HuH-7.5 (cell line): ENCODE measurements around the gene KRTAP10-4.
"Not testable (repeated sequence)": the region's sequence is repeated elsewhere in the genome, so short reads cannot be mapped to it uniquely, and the experiment has no call there.

Experiments used
- DNase-seq: peaks from one replicate; pipeline ENCODE4 v3.0.0; 2011; ENCODE audit warnings: low spot score

KRTAP10-4 gene

GRCh38 chr21:44579056-44579832 is 5.7 kb downstream of the KRTAP10-4 start:
- DNase-seq: no peak

- DNase-seq: no peak
Observed at GRCh38 chr21:44579833-44580144, 6.3 kb downstream of the KRTAP10-4 start.

- not testable (repeated sequence) for DNase-seq
Observed at GRCh38 chr21:44580231-44580821, 6.8 kb downstream of the KRTAP10-4 start, which contains the start of gene KRTAP10-5. Gene KRTAP10-5, minus strand, starts transcription at chr21:44580604. Its CDS starts 26 bp downstream, at chr21:44580578.

GRCh38 chr21:44581158-44581557 is 7.6 kb downstream of the KRTAP10-4 start:
- DNase-seq: no peak

- DNase-seq: no peak
Observed at GRCh38 chr21:44582055-44582454, 8.5 kb downstream of the KRTAP10-4 start.

- no peak for DNase-seq
Observed at GRCh38 chr21:44583089-44583799, 9.7 kb downstream of the KRTAP10-4 start.

- DNase-seq: no peak
Observed at GRCh38 chr21:44583800-44584147, 10.2 kb downstream of the KRTAP10-4 start.

- DNase-seq: no peak
Observed at GRCh38 chr21:44585892-44586291, 12.4 kb downstream of the KRTAP10-4 start.

- no peak for DNase-seq
Observed at GRCh38 chr21:44589094-44589493, 15.6 kb downstream of the KRTAP10-4 start.

- no peak for DNase-seq
Observed at GRCh38 chr21:44589586-44590305, 16.2 kb downstream of the KRTAP10-4 start.

GRCh38 chr21:44590311-44590721 is 16.8 kb downstream of the KRTAP10-4 start:
- DNase-seq: no peak

- not testable (repeated sequence) for DNase-seq
Observed at GRCh38 chr21:44590897-44591800, 17.6 kb downstream of the KRTAP10-4 start.

GRCh38 chr21:44591801-44592130 is 18.2 kb downstream of the KRTAP10-4 start:
- not testable (repeated sequence) for DNase-seq

GRCh38 chr21:44592446-44593311 is 19.1 kb downstream of the KRTAP10-4 start, which contains the start of gene KRTAP10-6:
Gene KRTAP10-6, minus strand, starts transcription at chr21:44592505. Its CDS starts 21 bp downstream, at chr21:44592484.
- no peak for DNase-seq

GRCh38 chr21:44593598-44594405 is 20.3 kb downstream of the KRTAP10-4 start:
- no peak for DNase-seq

- no peak for DNase-seq
Observed at GRCh38 chr21:44594406-44594916, 20.9 kb downstream of the KRTAP10-4 start.

GRCh38 chr21:44595524-44595923 is 22.0 kb downstream of the KRTAP10-4 start:
- DNase-seq: no peak

GRCh38 chr21:44596068-44596725 is 22.7 kb downstream of the KRTAP10-4 start:
- no peak for DNase-seq

GRCh38 chr21:44598061-44598460 is 24.5 kb downstream of the KRTAP10-4 start:
- DNase-seq: no peak
